Sigmoid colon (tissue), 7 donors: Measurements from ENCODE around the gene DERA. TPM values are rescaled to one million over a fixed set of nuclear protein-coding genes. Genes with fewer than 3 reads are reported as not detected.
"Not testable (repeated sequence)": the region's sequence is repeated elsewhere in the genome, so short reads cannot be mapped to it uniquely, and the experiment has no call there.

Experiments
- DNase-seq: peaks from one replicate; pipeline ENCODE4 v3.0.0-alpha.2; 2019
- H3K27ac ChIP-seq, 4 donors: fragments of 200-600 bp; sonication (generic); one replicate each; pipeline ENCODE4 v1.5.1; 2016 to 2019; ENCODE audit warnings: mild to moderate bottlenecking in 1 of 4
- H3K27me3 ChIP-seq, 3 donors: fragments of 200-600 bp; sonication (generic); one replicate each; pipeline ENCODE4 v1.5.1; 2019; ENCODE audit warnings: mild to moderate bottlenecking in 1 of 3
- H3K36me3 ChIP-seq, 4 donors: fragments of 200-600 bp; sonication (generic); one replicate each; pipeline ENCODE4 v1.5.1; 2016 to 2019
- H3K4me1 ChIP-seq, 4 donors: fragments of 200-600 bp; sonication (generic); one replicate each; pipeline ENCODE4 v1.5.1; 2017 to 2019
- H3K4me3 ChIP-seq, 4 donors: fragments of 200-600 bp; sonication (generic); one replicate each; pipeline ENCODE4 v1.5.1; 2017 to 2019; ENCODE audit warnings: mild to moderate bottlenecking in 2 of 4, moderate library complexity in 1 of 4
- H3K9me3 ChIP-seq, 4 donors: fragments of 200-600 bp in 3 of 4; sonication (generic) in 3 of 4; one replicate each; pipeline versions ENCODE4 v1.5.1 to v1.6.1; 2013 to 2019
- CTCF ChIP-seq, 4 experiments: fragments of 450-650 bp in 3 of 4; fragments of 200-600 bp in 1 of 4; IDR thresholded peaks; one replicate each; pipeline ENCODE4 v1.5.1; 2016 to 2019; ENCODE audit warnings: antibody characterized with exemption in 4 of 4, mild to moderate bottlenecking in 3 of 4, moderate library complexity in 2 of 4
- EP300 ChIP-seq, 4 donors: sonication (generic); formaldehyde crosslinking; IDR thresholded peaks; one replicate each; pipeline ENCODE4 v1.6.1; 2017; ENCODE audit warnings: antibody characterized with exemption in 4 of 4
- POLR2A ChIP-seq, 2 donors: fragments of 450-650 bp; IDR thresholded peaks; one replicate each; pipeline ENCODE4 v1.6.1; 2016; ENCODE audit warnings: antibody characterized with exemption in 2 of 2, mild to moderate bottlenecking in 2 of 2, moderate library complexity in 2 of 2
- POLR2AphosphoS5 ChIP-seq, 4 donors: sonication (generic); formaldehyde crosslinking; IDR thresholded peaks; one replicate each; pipeline ENCODE4 v1.6.1; 2017; ENCODE audit warnings: antibody characterized with exemption in 4 of 4
- WGBS, 2 donors: extraction: QIAGEN DNeasy Blood & Tissue Kit; methylation state at CpG; one replicate each; pipeline ENCODE4 v1.1.7; 2013; 5-methylcytosine and 5-hydroxymethylcytosine counted together
- intact Hi-C: fragments of 100-400 bp; cut with DNase I; formaldehyde crosslinking; loops from one replicate; pipeline ENCODE4 v1.15.1; 2023
- polyA plus RNA-seq, 3 donors: library from polyadenylated mRNA; stranded (reverse); fragments of 200-250 nt; gene quantifications; one replicate each; pipeline ENCODE4 v1.2.3, GENCODE V29; 2013
- total RNA-seq, 4 donors: library from RNA; depleted of rRNA; stranded (reverse); fragments of >200 nt; gene quantifications; one replicate each; pipeline ENCODE4 v1.1.0, GENCODE V29; 2016
- donor health status: healthy with polysubstance abuse.
- donor health status: Bipolar disorder and iron deficiency.
- donor health status: healthy.

The DERA gene
- total and polyA plus RNA-seq, 7 donors, result 26.6 to 106 (median 46.4) TPM

- Histone ChIP-seq H3K27me3 (no peaks in the 10 kb centered on the region), H3K4me3 (no peak overlapping the region), H3K27ac (no peak overlapping the region), H3K9me3 (no peaks in the 10 kb centered on the region), H3K36me3 (peaks cover 0 to 8% (median 0%) of the 10 kb centered on the region in 4 donors), H3K4me1 (peaks cover 0 to 6% (median 4%) of the 10 kb centered on the region in 4 donors)
- no peak for DNase-seq
- TF ChIP-seq CTCF (IDR thresholded peaks at IDR 0.05) (no peak), EP300 (IDR thresholded peaks at IDR 0.05) (no peak), POLR2A (IDR thresholded peaks at IDR 0.05) (no peak), POLR2AphosphoS5 (IDR thresholded peaks at IDR 0.05) (no peak)
- WGBS, 2 donors, result 94% methylated on average over 4 of the region's 4 CpGs
- intact Hi-C loops, result no loop called here
Measured at GRCh38 chr12:16006752-16007151, 95.6 kb downstream of the DERA start.

DNA sequence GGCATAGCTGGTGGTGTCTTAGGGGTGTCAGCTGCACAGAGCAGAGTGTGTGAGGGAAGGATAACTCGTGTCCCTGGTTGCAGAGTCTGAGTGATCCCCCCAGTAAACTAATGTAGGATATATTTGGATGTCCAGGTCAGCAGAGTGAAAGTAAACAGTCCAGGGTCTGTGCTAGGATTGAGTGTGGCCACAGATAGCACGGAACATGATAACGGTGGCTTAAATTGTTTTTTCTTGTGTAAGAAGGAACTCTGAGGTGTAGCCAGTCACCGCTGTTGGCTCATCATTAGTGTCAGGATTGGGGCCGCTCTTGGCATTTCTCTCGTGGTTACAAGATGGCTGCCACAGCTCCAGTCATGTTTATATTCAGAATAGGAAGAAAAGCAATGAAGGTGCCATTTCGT lies 97.3 kb downstream of the DERA start:
- 92 to 94% methylated on average over 7 of the region's 7 CpGs for WGBS, 2 donors
- TF ChIP-seq POLR2A (IDR thresholded peaks at IDR 0.05) (no peak), CTCF (IDR thresholded peaks at IDR 0.05) (no peak), EP300 (IDR thresholded peaks at IDR 0.05) (no peak), POLR2AphosphoS5 (IDR thresholded peaks at IDR 0.05) (no peak)
- Histone ChIP-seq H3K27me3 (no peaks in the 10 kb centered on the region), H3K4me3 (no peak overlapping the region), H3K9me3 (no peaks in the 10 kb centered on the region), H3K27ac (no peak overlapping the region), H3K36me3 (peaks cover 0 to 8% (median 0%) of the 10 kb centered on the region in 4 donors), H3K4me1 (peaks cover 0 to 14% (median 12%) of the 10 kb centered on the region in 4 donors)
- intact Hi-C loops, result no loop called here
- no peak for DNase-seq

DNA sequence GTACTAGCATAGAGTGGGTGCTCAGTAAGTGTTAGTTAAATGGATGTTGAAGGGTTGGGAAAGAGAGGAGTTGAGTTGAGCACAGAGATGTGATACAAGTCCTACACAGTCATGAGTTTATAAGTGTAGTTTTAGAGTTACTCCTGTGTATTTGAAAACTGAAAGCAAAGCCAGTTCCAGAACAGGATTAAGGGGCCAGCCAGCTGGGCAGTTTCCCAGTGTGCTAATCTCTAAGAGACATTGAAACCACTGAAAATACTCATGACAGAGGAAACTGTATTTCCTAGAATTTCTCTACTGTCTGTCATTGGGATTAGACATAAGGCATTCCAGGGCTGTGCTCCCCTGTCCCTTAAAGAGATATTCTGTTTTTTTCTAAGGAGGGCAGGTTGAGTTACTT lies 101.0 kb downstream of the DERA start:
- peaks cover 0 to 4% (median 0%) of the 10 kb centered on the region in 4 donors for H3K36me3 ChIP-seq
- H3K4me3 ChIP-seq, result no peak overlapping the region
- peak in 1 of 4 donors; percentile 11 for TF ChIP-seq POLR2AphosphoS5 (IDR thresholded peaks at IDR 0.05)
- TF ChIP-seq EP300 (IDR thresholded peaks at IDR 0.05), result no peak
- peaks cover 0 to 10% (median 0%) of the 10 kb centered on the region in 4 donors for H3K9me3 ChIP-seq
- H3K4me1 ChIP-seq, result peaks cover 0 to 14% (median 12%) of the 10 kb centered on the region in 4 donors
- peak overlapping the region; percentile 20 to 48 (median 40) for H3K27ac ChIP-seq
- no peaks in the 10 kb centered on the region for H3K27me3 ChIP-seq
- intact Hi-C loops, result no loop called here
- DNase-seq, result peak; percentile 74

DNA sequence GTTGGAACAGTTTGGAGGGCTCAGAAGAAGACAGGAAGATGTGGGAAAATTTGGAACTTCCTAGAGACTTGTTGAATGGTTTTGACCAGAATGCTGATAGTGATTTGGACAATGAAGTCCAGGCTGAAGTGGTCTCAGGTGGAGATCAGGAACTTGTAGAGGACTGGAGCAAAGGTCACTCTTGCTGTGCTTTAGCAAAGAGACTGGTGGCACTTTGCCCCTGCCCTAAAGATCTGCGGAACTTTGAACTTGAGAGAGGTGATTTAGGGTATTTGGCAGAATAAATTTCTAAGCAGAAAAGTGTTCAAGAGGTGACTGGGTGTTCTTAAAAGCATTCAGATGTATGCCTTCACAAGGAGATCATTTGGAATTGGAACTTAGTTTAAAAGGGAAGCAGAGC lies 102.6 kb downstream of the DERA start:
- H3K27me3 ChIP-seq, intact Hi-C loops, H3K4me3 ChIP-seq, DNase-seq, H3K36me3 ChIP-seq, H3K9me3 ChIP-seq, H3K27ac ChIP-seq: not testable (repeated sequence)
- H3K4me1 ChIP-seq, result peaks cover 0 to 14% (median 12%) of the 10 kb centered on the region in 4 donors
- WGBS, 2 donors, result 98 to 99% methylated on average over 1 of the region's 1 CpG

DNA sequence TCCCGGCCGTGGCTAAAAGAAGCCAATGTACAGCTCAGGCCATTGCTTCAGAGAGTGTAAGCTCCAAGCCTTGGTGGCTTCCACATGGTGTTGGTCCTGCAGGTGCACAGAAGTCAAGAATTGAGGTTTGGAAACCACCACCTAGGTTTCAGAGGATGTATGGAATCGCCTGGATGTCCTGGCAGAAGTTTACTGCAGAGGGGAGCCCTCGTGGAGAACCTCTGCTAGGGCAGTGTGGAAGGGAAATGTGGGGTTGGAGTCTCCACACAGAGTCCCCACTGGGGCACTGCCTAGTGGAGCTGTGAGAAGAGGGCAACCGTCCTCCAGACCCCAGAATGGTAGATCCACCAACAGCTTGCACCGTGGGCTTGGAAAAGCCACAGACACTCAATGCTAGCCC lies 103.3 kb downstream of the DERA start:
- WGBS, 2 donors, result 97% methylated on average over 6 of the region's 6 CpGs
- H3K9me3 ChIP-seq, H3K36me3 ChIP-seq, DNase-seq, H3K27ac ChIP-seq, H3K4me3 ChIP-seq, intact Hi-C loops, H3K27me3 ChIP-seq: not testable (repeated sequence)
- H3K4me1 ChIP-seq, result peaks cover 0 to 14% (median 12%) of the 10 kb centered on the region in 4 donors

GRCh38 chr12:16016748-16017147 lies 105.6 kb downstream of the DERA start:
- Histone ChIP-seq H3K4me3 (no peak overlapping the region), H3K9me3 (peaks cover 0 to 10% (median 0%) of the 10 kb centered on the region in 4 donors), H3K36me3 (peaks cover 0 to 14% (median 2%) of the 10 kb centered on the region in 4 donors), H3K27ac (no peak overlapping the region), H3K27me3 (no peaks in the 10 kb centered on the region), H3K4me1 (peaks cover 0 to 9% (median 7%) of the 10 kb centered on the region in 4 donors)
- intact Hi-C loops, result no loop called here
- no peak for DNase-seq
- no peak for TF ChIP-seq POLR2AphosphoS5 (IDR thresholded peaks at IDR 0.05)
- TF ChIP-seq CTCF (IDR thresholded peaks at IDR 0.05), result no peak
- TF ChIP-seq EP300 (IDR thresholded peaks at IDR 0.05), result no peak
- no peak for TF ChIP-seq POLR2A (IDR thresholded peaks at IDR 0.05)
- WGBS, 2 donors, result 96% methylated on average over 3 of the region's 3 CpGs
